ENCODE results near the gene NACC2.

The NACC2 gene

DNA sequence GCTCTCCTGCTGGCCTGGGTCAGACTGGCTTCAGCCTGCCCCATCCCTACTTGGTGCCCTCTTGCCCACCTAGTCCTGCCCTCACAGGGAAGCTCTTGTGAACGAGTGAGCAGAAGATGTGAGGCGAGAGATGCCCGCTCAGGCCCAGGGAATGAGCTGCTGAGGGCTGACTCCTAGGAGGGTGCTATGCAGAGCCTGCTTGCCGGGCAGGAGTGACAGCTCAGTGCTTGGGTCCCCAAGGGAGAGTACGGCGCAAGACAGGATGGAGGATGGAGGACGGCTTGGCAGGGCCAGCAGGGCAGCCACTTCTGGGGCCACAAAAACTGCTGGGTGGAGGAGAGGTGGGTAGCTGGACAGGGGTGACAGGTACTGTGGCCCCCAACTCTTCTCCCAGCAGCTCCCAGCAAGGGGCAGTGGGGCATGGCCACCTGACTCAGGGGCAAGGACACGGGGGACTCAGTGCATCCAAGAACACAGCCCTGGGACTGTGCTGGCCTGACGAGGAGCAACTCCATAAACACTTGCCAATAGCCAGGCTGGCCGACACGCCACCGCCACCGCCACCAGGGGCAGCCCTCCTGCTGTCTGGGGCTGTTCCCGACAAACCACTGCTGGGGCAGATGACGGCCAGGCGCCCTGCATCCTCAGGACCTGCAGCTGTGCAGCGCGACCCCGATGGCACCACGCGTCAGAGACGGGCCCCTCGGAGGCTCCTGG, 78.4 kb downstream of the NACC2 start:
- no peak overlapping the region for H2AFZ ChIP-seq (ENCODE audit: low read depth)
- peaks cover 73% of the 10 kb centered on the region for H3K27me3 ChIP-seq (ENCODE audit: insufficient read depth, low read depth)
- H3K4me3 ChIP-seq (IDR thresholded peaks at IDR 0.05; ENCODE audit: insufficient read depth, low read depth, low read length), result no peak overlapping the region
- H3K79me2 ChIP-seq (ENCODE audit: insufficient read depth, low read depth), result no peaks in the 10 kb centered on the region
- H3K9ac ChIP-seq, result no peak overlapping the region
- peaks cover 9% of the 10 kb centered on the region for H3K4me1 ChIP-seq (ENCODE audit: low read depth, poor library complexity, severe bottlenecking)
- H4K20me1 ChIP-seq (ENCODE audit: insufficient read depth), result no peaks in the 10 kb centered on the region
- TF ChIP-seq, protein P1, sequence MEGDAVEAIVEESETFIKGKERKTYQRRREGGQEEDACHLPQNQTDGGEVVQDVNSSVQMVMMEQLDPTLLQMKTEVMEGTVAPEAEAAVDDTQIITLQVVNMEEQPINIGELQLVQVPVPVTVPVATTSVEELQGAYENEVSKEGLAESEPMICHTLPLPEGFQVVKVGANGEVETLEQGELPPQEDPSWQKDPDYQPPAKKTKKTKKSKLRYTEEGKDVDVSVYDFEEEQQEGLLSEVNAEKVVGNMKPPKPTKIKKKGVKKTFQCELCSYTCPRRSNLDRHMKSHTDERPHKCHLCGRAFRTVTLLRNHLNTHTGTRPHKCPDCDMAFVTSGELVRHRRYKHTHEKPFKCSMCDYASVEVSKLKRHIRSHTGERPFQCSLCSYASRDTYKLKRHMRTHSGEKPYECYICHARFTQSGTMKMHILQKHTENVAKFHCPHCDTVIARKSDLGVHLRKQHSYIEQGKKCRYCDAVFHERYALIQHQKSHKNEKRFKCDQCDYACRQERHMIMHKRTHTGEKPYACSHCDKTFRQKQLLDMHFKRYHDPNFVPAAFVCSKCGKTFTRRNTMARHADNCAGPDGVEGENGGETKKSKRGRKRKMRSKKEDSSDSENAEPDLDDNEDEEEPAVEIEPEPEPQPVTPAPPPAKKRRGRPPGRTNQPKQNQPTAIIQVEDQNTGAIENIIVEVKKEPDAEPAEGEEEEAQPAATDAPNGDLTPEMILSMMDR (conservative IDR thresholded peaks at IDR 0.05; ENCODE audit: low read depth, low read length), result no peak
- no peak overlapping the region for H3K4me2 ChIP-seq
- H3K27ac ChIP-seq, result no peak overlapping the region
- no peaks in the 10 kb centered on the region for H3K36me3 ChIP-seq (ENCODE audit: insufficient read depth)

DNA sequence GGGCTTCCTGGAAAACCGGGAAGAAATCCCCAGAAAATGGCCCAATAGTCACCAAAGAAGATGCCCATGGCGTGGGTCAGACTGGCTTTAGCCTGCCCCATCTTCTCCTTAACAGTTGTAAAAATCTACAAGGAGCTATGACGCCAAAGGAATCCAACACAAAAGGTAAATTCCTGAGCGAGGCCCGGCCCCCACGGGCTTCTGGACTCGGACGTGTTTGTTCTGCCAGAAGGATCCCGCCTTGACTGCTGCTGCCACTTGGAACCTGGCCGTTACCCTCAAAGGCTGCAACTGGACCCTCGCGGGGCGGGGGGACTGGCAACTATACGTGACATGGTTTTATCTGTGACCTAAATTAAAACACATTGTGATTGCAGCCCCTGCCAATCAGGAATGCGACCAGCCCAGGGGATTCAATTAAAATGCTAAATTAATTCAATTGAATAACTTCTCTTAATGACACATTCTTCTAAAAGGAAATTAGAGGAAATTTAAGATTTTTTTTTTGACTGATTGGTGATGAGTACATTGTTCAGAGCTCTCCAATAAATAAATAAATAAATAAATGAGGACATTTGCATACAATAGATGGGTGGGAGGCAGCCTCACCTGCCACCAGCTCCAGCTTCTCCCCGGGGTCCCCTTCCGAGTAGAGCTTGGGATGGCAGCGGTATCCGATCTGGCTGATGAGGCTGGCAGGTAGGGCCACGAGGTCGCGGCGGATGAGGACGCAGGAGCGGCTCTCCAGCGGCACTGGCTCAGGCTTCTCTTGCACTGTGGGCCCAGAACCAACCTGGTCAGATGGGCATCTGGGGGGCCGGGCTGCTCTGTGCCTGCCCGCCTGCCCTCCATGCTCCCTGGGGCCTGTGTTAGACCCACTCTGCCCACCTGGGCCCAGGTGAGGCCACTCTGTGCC, 79.2 kb downstream of the NACC2 start:
- peaks cover 71% of the 10 kb centered on the region for H3K27me3 ChIP-seq (ENCODE audit: insufficient read depth, low read depth)
- H3K4me2 ChIP-seq, result no peak overlapping the region
- H3K36me3 ChIP-seq (ENCODE audit: insufficient read depth), result no peaks in the 10 kb centered on the region
- no peaks in the 10 kb centered on the region for H4K20me1 ChIP-seq (ENCODE audit: insufficient read depth)
- H3K27ac ChIP-seq, result no peak overlapping the region
- TF ChIP-seq, protein P1 (conservative IDR thresholded peaks at IDR 0.05; ENCODE audit: low read depth, low read length), result no peak
- H3K4me3 ChIP-seq (IDR thresholded peaks at IDR 0.05; ENCODE audit: insufficient read depth, low read depth, low read length), result no peak overlapping the region
- H3K9ac ChIP-seq, result no peak overlapping the region
- H3K79me2 ChIP-seq (ENCODE audit: insufficient read depth, low read depth), result no peaks in the 10 kb centered on the region
- peaks cover 9% of the 10 kb centered on the region for H3K4me1 ChIP-seq (ENCODE audit: low read depth, poor library complexity, severe bottlenecking)
- no peak overlapping the region for H2AFZ ChIP-seq (ENCODE audit: low read depth)

DNA sequence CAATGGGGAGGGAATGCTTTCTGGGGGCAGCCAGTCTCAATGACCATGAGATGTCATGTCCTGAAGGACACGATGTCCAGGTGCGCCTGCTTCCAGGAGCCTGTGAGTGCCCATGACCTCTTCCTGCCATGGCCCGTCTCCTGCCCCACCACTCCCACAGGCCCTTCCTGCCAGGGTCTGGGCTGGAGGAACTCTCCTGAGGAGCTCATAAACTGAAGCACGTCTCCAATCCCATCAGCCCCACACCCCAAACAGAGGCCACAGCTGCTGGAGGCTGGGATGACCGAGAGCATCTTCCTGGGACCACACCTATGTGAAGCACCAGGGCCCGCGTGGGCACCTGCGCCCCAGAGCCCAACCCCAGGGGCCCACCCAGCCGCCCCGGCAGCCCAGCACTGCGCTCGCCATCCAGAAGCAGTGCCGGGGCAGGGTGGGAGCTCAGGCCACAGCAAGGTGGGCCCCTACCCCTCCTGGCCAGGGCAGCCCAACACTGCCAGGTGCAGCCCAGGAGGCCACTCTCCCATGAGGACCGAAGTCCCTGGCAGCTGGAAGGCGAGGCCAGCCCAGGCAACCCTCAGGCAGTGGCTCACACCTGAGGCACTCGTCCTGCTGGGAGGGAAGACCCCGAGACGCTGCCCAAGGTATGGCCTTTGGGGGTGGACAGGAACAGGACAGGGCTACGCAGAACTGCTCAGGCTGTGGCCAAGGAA, 80.0 kb downstream of the NACC2 start:
- H3K79me2 ChIP-seq (ENCODE audit: insufficient read depth, low read depth), result no peaks in the 10 kb centered on the region
- no peak overlapping the region for H3K4me2 ChIP-seq

More for the DNA sequence above, 80.0 kb downstream of the NACC2 start:
- TF ChIP-seq, protein P1 (conservative IDR thresholded peaks at IDR 0.05; ENCODE audit: low read depth, low read length), result no peak
- Histone ChIP-seq H3K27ac (no peak overlapping the region), H4K20me1 (ENCODE audit: insufficient read depth) (no peaks in the 10 kb centered on the region), H3K4me1 (ENCODE audit: low read depth, poor library complexity, severe bottlenecking) (peaks cover 9% of the 10 kb centered on the region), H3K4me3 (IDR thresholded peaks at IDR 0.05; ENCODE audit: insufficient read depth, low read depth, low read length) (no peak overlapping the region), H3K9ac (no peak overlapping the region), H3K36me3 (ENCODE audit: insufficient read depth) (no peaks in the 10 kb centered on the region), H3K27me3 (ENCODE audit: insufficient read depth, low read depth) (peaks cover 71% of the 10 kb centered on the region), H2AFZ (ENCODE audit: low read depth) (no peak overlapping the region)

Measured in KMS-11 (cell line).